Hepatocyte (in vitro differentiated cells): ENCODE results near the gene CXCL5.

Source experiments
- CTCF ChIP-seq: fragments of 200-600 bp; sonication (generic); IDR thresholded peaks from 2 replicates; pipeline ENCODE4 v1.5.1; 2016; ENCODE audit warnings: antibody characterized with exemption, mild to moderate bottlenecking; ENCODE audit not compliant: poor library complexity
- EZH2phosphoT487 ChIP-seq: fragments of 200-600 bp; sonication (generic); IDR thresholded peaks from one replicate; pipeline ENCODE4 v1.6.1; 2018; ENCODE audit warnings: antibody characterized with exemption, mild to moderate bottlenecking, low read depth, moderate library complexity; ENCODE audit not compliant: unreplicated experiment, severe bottlenecking

- no peak for TF ChIP-seq CTCF
- no peak for TF ChIP-seq EZH2phosphoT487
Observed at GRCh38 chr4:73978886-73979285, 19.6 kb downstream of the CXCL5 start.
